ENCODE data around the gene GTF2H3. TPM values are rescaled to one million over a fixed set of nuclear protein-coding genes. Genes with fewer than 3 reads are reported as not detected.

GTF2H3 gene
- total and polyA plus RNA-seq, 2 donors (not counting 1 experiment from before 2014, with no cell fraction given): 39.3 to 70.1 TPM

GRCh38 chr12:123648401-123648800 lies 14.8 kb downstream of the GTF2H3 start:
- H3K27me3 ChIP-seq (ENCODE audit: control insufficient read depth, insufficient read depth, low read length): no peaks in the 10 kb centered on the region
- no peaks in the 10 kb centered on the region for H4K20me1 ChIP-seq (ENCODE audit: control insufficient read depth, extremely low read depth, insufficient read depth, low read length)
- TF ChIP-seq, protein P1, sequence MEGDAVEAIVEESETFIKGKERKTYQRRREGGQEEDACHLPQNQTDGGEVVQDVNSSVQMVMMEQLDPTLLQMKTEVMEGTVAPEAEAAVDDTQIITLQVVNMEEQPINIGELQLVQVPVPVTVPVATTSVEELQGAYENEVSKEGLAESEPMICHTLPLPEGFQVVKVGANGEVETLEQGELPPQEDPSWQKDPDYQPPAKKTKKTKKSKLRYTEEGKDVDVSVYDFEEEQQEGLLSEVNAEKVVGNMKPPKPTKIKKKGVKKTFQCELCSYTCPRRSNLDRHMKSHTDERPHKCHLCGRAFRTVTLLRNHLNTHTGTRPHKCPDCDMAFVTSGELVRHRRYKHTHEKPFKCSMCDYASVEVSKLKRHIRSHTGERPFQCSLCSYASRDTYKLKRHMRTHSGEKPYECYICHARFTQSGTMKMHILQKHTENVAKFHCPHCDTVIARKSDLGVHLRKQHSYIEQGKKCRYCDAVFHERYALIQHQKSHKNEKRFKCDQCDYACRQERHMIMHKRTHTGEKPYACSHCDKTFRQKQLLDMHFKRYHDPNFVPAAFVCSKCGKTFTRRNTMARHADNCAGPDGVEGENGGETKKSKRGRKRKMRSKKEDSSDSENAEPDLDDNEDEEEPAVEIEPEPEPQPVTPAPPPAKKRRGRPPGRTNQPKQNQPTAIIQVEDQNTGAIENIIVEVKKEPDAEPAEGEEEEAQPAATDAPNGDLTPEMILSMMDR (conservative IDR thresholded peaks at IDR 0.05 in 1 of 2, IDR thresholded peaks at IDR 0.05 in 1 of 2; ENCODE audit: low read depth in 1 of 2, low read length in 2 of 2): no peak
- no peak for TF ChIP-seq EZH2 (IDR thresholded peaks at IDR 0.05; ENCODE audit: low read length, missing control alignments)
- H3K4me3 ChIP-seq (replicated peaks in 1 of 4; ENCODE audit: control extremely low read depth in 1 of 4, insufficient read depth in 1 of 4, low read depth in 3 of 4, low read length in 4 of 4): no peak overlapping the region
- no peak overlapping the region for H3K27ac ChIP-seq (ENCODE audit: insufficient read depth, low read length)
- DNase-seq (ENCODE audit: low read depth in 2 of 2): no peak
- H3K9me3 ChIP-seq (ENCODE audit: control insufficient read depth, insufficient read depth, low read depth, low read length): no peaks in the 10 kb centered on the region
- no peaks in the 10 kb centered on the region for H3K79me2 ChIP-seq (ENCODE audit: control insufficient read depth, insufficient read depth, low read length)
- H3K4me1 ChIP-seq (ENCODE audit: control insufficient read depth, extremely low read depth, insufficient read depth, low read length): no peaks in the 10 kb centered on the region
- H3K4me2 ChIP-seq (ENCODE audit: extremely low read depth, insufficient read depth, low read length): no peak overlapping the region
- H2AFZ ChIP-seq (ENCODE audit: low read length): no peak overlapping the region
- H3K36me3 ChIP-seq (ENCODE audit: control insufficient read depth, insufficient read depth, low read length): peaks cover 4% of the 10 kb centered on the region
- H3K9ac ChIP-seq (ENCODE audit: insufficient read depth, low read length): no peak overlapping the region

DNA sequence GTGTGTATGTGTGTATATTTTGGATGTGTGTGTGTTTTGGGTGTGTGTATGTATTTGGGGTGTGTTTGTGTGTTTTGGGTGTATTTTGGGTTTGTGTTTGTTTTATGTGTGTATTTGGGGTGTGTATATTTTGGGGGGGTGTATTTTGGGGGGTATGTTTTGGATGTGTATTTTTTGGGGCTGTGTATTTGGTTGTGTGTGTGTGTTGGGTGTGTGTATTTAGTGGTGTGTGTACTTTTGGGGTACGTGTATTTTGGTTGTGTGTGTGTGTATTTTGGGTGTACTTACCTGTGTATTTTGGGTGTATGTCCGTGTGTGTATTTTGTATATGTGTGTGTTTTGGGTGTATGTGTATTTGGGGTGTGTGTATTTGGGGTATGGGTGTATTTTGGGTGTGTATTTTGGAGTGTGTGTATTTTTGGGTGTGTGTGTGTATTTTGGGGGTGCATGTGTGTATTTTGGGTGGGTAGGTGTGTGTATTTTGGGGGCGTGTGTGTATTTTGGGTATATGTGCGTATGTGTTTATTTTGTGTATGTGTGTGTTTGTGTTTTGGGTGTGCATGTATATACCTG lies 20.6 kb downstream of the GTF2H3 start:
- DNase-seq (ENCODE audit: low read depth in 2 of 2): no peak
- H3K36me3 ChIP-seq (ENCODE audit: control insufficient read depth, insufficient read depth, low read length): peaks cover 6% of the 10 kb centered on the region
- no peak overlapping the region for H3K4me2 ChIP-seq (ENCODE audit: extremely low read depth, insufficient read depth, low read length)

DNA sequence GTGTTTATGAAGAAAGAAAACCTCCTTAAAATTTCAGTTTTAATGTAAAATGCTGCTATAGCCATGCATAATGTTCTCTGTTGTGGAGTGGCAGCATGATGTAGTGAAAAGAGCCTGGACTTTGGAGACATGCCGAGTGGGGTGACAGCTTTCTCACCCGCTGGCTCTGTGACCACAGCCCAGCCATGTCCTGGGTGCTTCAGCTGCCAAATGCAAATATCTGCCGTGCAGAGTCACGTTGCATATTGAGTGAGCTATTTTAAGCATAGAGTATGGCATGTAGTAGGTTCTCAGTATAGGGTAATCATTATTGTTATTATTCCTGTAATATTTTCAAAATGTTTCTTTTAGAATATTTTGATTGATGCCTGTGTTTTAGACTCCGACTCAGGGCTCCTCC lies 21.8 kb downstream of the GTF2H3 start:
- Histone ChIP-seq H3K4me1 (ENCODE audit: control insufficient read depth, extremely low read depth, insufficient read depth, low read length) (peaks cover 2% of the 10 kb centered on the region), H3K9ac (ENCODE audit: insufficient read depth, low read length) (no peak overlapping the region), H3K36me3 (ENCODE audit: control insufficient read depth, insufficient read depth, low read length) (peaks cover 2% of the 10 kb centered on the region), H3K79me2 (ENCODE audit: control insufficient read depth, insufficient read depth, low read length) (no peaks in the 10 kb centered on the region), H2AFZ (ENCODE audit: low read length) (no peak overlapping the region), H3K4me3 (replicated peaks in 1 of 4; ENCODE audit: control extremely low read depth in 1 of 4, insufficient read depth in 1 of 4, low read depth in 3 of 4, low read length in 4 of 4) (no peak overlapping the region), H4K20me1 (ENCODE audit: control insufficient read depth, extremely low read depth, insufficient read depth, low read length) (no peaks in the 10 kb centered on the region), H3K9me3 (ENCODE audit: control insufficient read depth, insufficient read depth, low read depth, low read length) (no peaks in the 10 kb centered on the region), H3K4me2 (ENCODE audit: extremely low read depth, insufficient read depth, low read length) (no peak overlapping the region), H3K27me3 (ENCODE audit: control insufficient read depth, insufficient read depth, low read length) (no peaks in the 10 kb centered on the region), H3K27ac (ENCODE audit: insufficient read depth, low read length) (no peak overlapping the region)
- no peak for DNase-seq (ENCODE audit: low read depth in 2 of 2)
- TF ChIP-seq EZH2 (IDR thresholded peaks at IDR 0.05; ENCODE audit: low read length, missing control alignments): no peak
- TF ChIP-seq, protein P1 (conservative IDR thresholded peaks at IDR 0.05 in 1 of 2, IDR thresholded peaks at IDR 0.05 in 1 of 2; ENCODE audit: low read depth in 1 of 2, low read length in 2 of 2): no peak

More for the DNA sequence above, 20.6 kb downstream of the GTF2H3 start:
- H3K9me3 ChIP-seq (ENCODE audit: control insufficient read depth, insufficient read depth, low read depth, low read length): no peaks in the 10 kb centered on the region
- TF ChIP-seq, protein P1 (conservative IDR thresholded peaks at IDR 0.05 in 1 of 2, IDR thresholded peaks at IDR 0.05 in 1 of 2; ENCODE audit: low read depth in 1 of 2, low read length in 2 of 2): no peak
- TF ChIP-seq EZH2 (IDR thresholded peaks at IDR 0.05; ENCODE audit: low read length, missing control alignments): no peak
- H3K4me1 ChIP-seq (ENCODE audit: control insufficient read depth, extremely low read depth, insufficient read depth, low read length): no peaks in the 10 kb centered on the region
- H3K27ac ChIP-seq (ENCODE audit: insufficient read depth, low read length): no peak overlapping the region
- H4K20me1 ChIP-seq (ENCODE audit: control insufficient read depth, extremely low read depth, insufficient read depth, low read length): no peaks in the 10 kb centered on the region
- H2AFZ ChIP-seq (ENCODE audit: low read length): no peak overlapping the region
- no peak overlapping the region for H3K4me3 ChIP-seq (replicated peaks in 1 of 4; ENCODE audit: control extremely low read depth in 1 of 4, insufficient read depth in 1 of 4, low read depth in 3 of 4, low read length in 4 of 4)
- no peak overlapping the region for H3K9ac ChIP-seq (ENCODE audit: insufficient read depth, low read length)
- H3K27me3 ChIP-seq (ENCODE audit: control insufficient read depth, insufficient read depth, low read length): no peaks in the 10 kb centered on the region
- H3K79me2 ChIP-seq (ENCODE audit: control insufficient read depth, insufficient read depth, low read length): no peaks in the 10 kb centered on the region

Data from fibroblast of lung (primary cell).